ENCODE measurements around the gene COL6A1.

GRCh38 chr21:45997495-45998275 lies 16.1 kb downstream of the COL6A1 start:
- TF ChIP-seq CTCF (IDR thresholded peaks at IDR 0.05), result no peak
- no peak for TF ChIP-seq POLR2A (IDR thresholded peaks at IDR 0.05)
